B cell (primary cell): Measurements from ENCODE around the gene YWHAE. TPM values are rescaled to one million over a fixed set of nuclear protein-coding genes. Genes with fewer than 3 reads are reported as not detected.

Source experiments
- ATAC-seq: fragments of 200-7000 bp; cut with Tn5 transposase; one replicate; pipeline ENCODE4 v1.10.0; 2021; ENCODE audit warnings: low read depth, mild to moderate bottlenecking, moderate number of reproducible peaks, moderate library complexity
- CTCF ChIA-PET: fragments of 350-600 bp; sonication (Branson Sonifier 250); formaldehyde crosslinking; loops from one replicate; lab custom pipeline; 2021; ENCODE audit warnings: antibody characterized with exemption, inconsistent platforms; lab: Charles Lee
- POLR2A ChIA-PET: fragments of 350-600 bp; sonication (Branson Sonifier 250); formaldehyde crosslinking; loops from one replicate; lab custom pipeline; 2021; ENCODE audit warnings: antibody characterized with exemption; lab: Charles Lee
- DNase-seq: peaks from one replicate; pipeline ENCODE4 v3.0.0; 2013
- H2AFZ ChIP-seq: 2 replicates; pipeline ENCODE4 v1.6.1; 2012; ENCODE audit warnings: mild to moderate bottlenecking, low read depth, low read length; ENCODE audit not compliant: insufficient read depth, poor library complexity, severe bottlenecking
- H3K27ac ChIP-seq, 2 donors: 1 replicate in 1 of 2; 2 replicates in 1 of 2; pipeline ENCODE4 v1.5.1; 2012 to 2013; ENCODE audit warnings: low read length in 2 of 2, mild to moderate bottlenecking in 2 of 2, moderate library complexity in 1 of 2
- H3K27me3 ChIP-seq, 4 experiments: fragments of 200-600 bp in 1 of 4; sonication (generic) in 1 of 4; replicated peaks in 1 of 4; 1 replicate in 2 of 4; 2 replicates in 2 of 4; pipeline versions ENCODE4 v1.6.1 to v1.7.0; 2013 to 2016; ENCODE audit warnings: low read length in 3 of 4, mild to moderate bottlenecking in 2 of 4, mixed read lengths in 1 of 4, moderate library complexity in 1 of 4; ENCODE audit not compliant: insufficient read depth in 4 of 4, control insufficient read depth in 3 of 4; ENCODE audit errors: control extremely low read depth in 1 of 4
- H3K36me3 ChIP-seq, 2 experiments: replicated peaks in 1 of 2; 1 replicate in 1 of 2; 2 replicates in 1 of 2; pipeline versions ENCODE4 v1.6.1 to v1.7.1; 2013; ENCODE audit warnings: low read length in 1 of 2; ENCODE audit not compliant: insufficient read depth in 2 of 2, control insufficient read depth in 1 of 2; ENCODE audit errors: control extremely low read depth in 1 of 2, extremely low read depth in 1 of 2
- H3K4me1 ChIP-seq, 2 donors: fragments of 200-600 bp in 1 of 2; sonication (generic) in 1 of 2; 1 replicate in 1 of 2; 2 replicates in 1 of 2; pipeline versions ENCODE4 v1.5.1 to v1.6.1; 2013 to 2017; ENCODE audit warnings: low read length in 2 of 2; ENCODE audit not compliant: control insufficient read depth in 2 of 2, insufficient read depth in 2 of 2
- H3K4me2 ChIP-seq: replicated peaks from 2 replicates; pipeline ENCODE3; 2012; ENCODE audit warnings: mild to moderate bottlenecking, low read depth, low read length; ENCODE audit not compliant: poor library complexity, severe bottlenecking
- H3K4me3 ChIP-seq, 5 experiments: fragments of 200-600 bp in 1 of 5; sonication (generic) in 1 of 5; 1 replicate in 3 of 5; 2 replicates in 2 of 5; pipeline versions ENCODE4 v1.5.1 to v1.7.0; 2011 to 2016; ENCODE audit warnings: low read length in 4 of 5, mild to moderate bottlenecking in 4 of 5, low read depth in 2 of 5, control low read depth in 1 of 5, moderate library complexity in 1 of 5; ENCODE audit not compliant: insufficient read depth in 1 of 5; ENCODE audit errors: control extremely low read depth in 1 of 5, extremely low read depth in 1 of 5
- H3K79me2 ChIP-seq: fragments of 200-600 bp; sonication (generic); one replicate; pipeline ENCODE4 v1.6.0; 2016; ENCODE audit warnings: low read length; ENCODE audit not compliant: control insufficient read depth, insufficient read depth
- H3K9ac ChIP-seq: fragments of 200-600 bp; sonication (generic); 2 replicates; pipeline ENCODE4 v1.6.1; 2017; ENCODE audit warnings: mild to moderate bottlenecking, low read length, moderate library complexity
- H3K9me3 ChIP-seq, 3 donors: one replicate each; pipeline versions ENCODE4 v1.6.1 to v1.7.1; 2013; ENCODE audit warnings: low read length in 2 of 3; ENCODE audit not compliant: control insufficient read depth in 2 of 3, insufficient read depth in 1 of 3; ENCODE audit errors: control extremely low read depth in 1 of 3
- H4K20me1 ChIP-seq: 2 replicates; pipeline ENCODE4 v1.6.0; 2012; ENCODE audit warnings: mild to moderate bottlenecking, low read length; ENCODE audit not compliant: insufficient read depth, control insufficient read depth, poor library complexity, severe bottlenecking
- H3K27ac Mint-ChIP-seq: one replicate; pipeline ENCODE4 v1.8.0; 2021; ENCODE audit warnings: mixed read lengths
- H3K27me3 Mint-ChIP-seq: one replicate; pipeline ENCODE4 v1.8.0; 2021; ENCODE audit warnings: mixed read lengths
- H3K4me1 Mint-ChIP-seq: one replicate; pipeline ENCODE4 v1.8.0; 2021; ENCODE audit warnings: mixed read lengths
- H3K4me3 Mint-ChIP-seq: one replicate; pipeline ENCODE4 v1.8.0; 2021; ENCODE audit warnings: mixed read lengths
- H3K9me3 Mint-ChIP-seq: one replicate; pipeline ENCODE4 v1.8.0; 2022; ENCODE audit warnings: mixed read lengths; ENCODE audit not compliant: insufficient read depth
- CTCF ChIP-seq: fragments of 200-600 bp; IDR thresholded peaks from one replicate; pipeline ENCODE4 v1.8.0; 2022; ENCODE audit warnings: antibody characterized with exemption, mild to moderate bottlenecking
- EZH2 ChIP-seq: IDR thresholded peaks from 2 replicates; pipeline ENCODE4 v1.6.1; 2012; ENCODE audit warnings: borderline replicate concordance, low read depth, mild to moderate bottlenecking, moderate library complexity, low read length; ENCODE audit not compliant: insufficient read depth, poor library complexity, severe bottlenecking
- WGBS: methylation state at CpG from one replicate; pipeline ENCODE4 v1.1.5; 2013; ENCODE audit warnings: missing lambda C conversion rate; ENCODE audit not compliant: insufficient coverage; 5-methylcytosine and 5-hydroxymethylcytosine counted together
- intact Hi-C: fragments of 100-400 bp; cut with micrococcal nuclease; formaldehyde crosslinking; loops from one replicate; pipeline ENCODE4 v1.10.0; 2022
- polyA plus RNA-seq: library from polyadenylated mRNA; depleted of rRNA; stranded (reverse); fragments of >200 nt; gene quantifications from 2 replicates; pipeline ENCODE4 v1.2.3, GENCODE V29; 2012
- total RNA-seq, 2 donors: library from RNA; stranded (reverse); fragments of 120-200 nt in 1 of 2; gene quantifications; 1 replicate in 1 of 2; 2 replicates in 1 of 2; pipeline versions ENCODE4 v1.2.3 to v1.2.4, GENCODE V29; 2013 to 2022

The YWHAE gene
- total and polyA plus RNA-seq, 2 donors (not counting 1 experiment from before 2014, with no cell fraction given): 54.3 to 149 TPM

- H3K4me3 ChIP-seq: no peak overlapping the region
- H3K27me3 Mint-ChIP-seq: no peaks in the 10 kb centered on the region
- H3K79me2 ChIP-seq: peaks cover 100% of the 10 kb centered on the region
- CTCF ChIA-PET: interaction anchor here (1.6 to 8.6 kb wide), 6 partner anchors 26 to 262 kb away, joined by 3 to 318 read pairs (median 27); partner anchors contain the start of genes INPP5K and SLC43A2
- peak overlapping the region; percentile 46 for H3K27ac Mint-ChIP-seq
- peaks cover 31 to 38% of the 10 kb centered on the region in 2 donors for H3K4me1 ChIP-seq
- DNase-seq: no peak
- no peak for ATAC-seq
- peak overlapping the region in 1 of 2 donors; percentile 7 for H3K27ac ChIP-seq
- intact Hi-C loops: loop anchor here (5.0 kb wide), 1 partner anchor 105 kb away; no protein-coding TSS in a partner anchor
- H3K9me3 ChIP-seq: no peaks in the 10 kb centered on the region
- peaks cover 0 to 29% of the 10 kb centered on the region in 2 experiments for H3K36me3 ChIP-seq
- peaks cover 57% of the 10 kb centered on the region for H3K4me1 Mint-ChIP-seq
- H4K20me1 ChIP-seq: peaks cover 88% of the 10 kb centered on the region
- POLR2A ChIA-PET: interaction anchor here (1.3 kb wide), 1 partner anchor 148 kb away, joined by 3 read pairs; no protein-coding TSS in a partner anchor
- H3K9me3 Mint-ChIP-seq: no peaks in the 10 kb centered on the region
- no peak overlapping the region for H2AFZ ChIP-seq
- no peak overlapping the region for H3K4me2 ChIP-seq
- TF ChIP-seq CTCF (no peak), EZH2 (no peak)
- H3K9ac ChIP-seq: no peak overlapping the region
- no peak overlapping the region for H3K4me3 Mint-ChIP-seq
- no CpG with 5 or more reads among the region's 5 CpGs for WGBS
- H3K27me3 ChIP-seq: no peaks in the 10 kb centered on the region
Observed at GRCh38 chr17:1367351-1367745, 32.7 kb downstream of the YWHAE start.

GRCh38 chr17:1366234-1366633 lies 33.8 kb downstream of the YWHAE start:
- Histone ChIP-seq H4K20me1 (peaks cover 88% of the 10 kb centered on the region), H3K27me3 (no peaks in the 10 kb centered on the region), H3K4me3 (no peak overlapping the region), H2AFZ (no peak overlapping the region), H3K9ac (no peak overlapping the region), H3K4me2 (no peak overlapping the region), H3K9me3 (no peaks in the 10 kb centered on the region), H3K27ac (peak overlapping the region in 1 of 2 donors; percentile 36), H3K36me3 (peaks cover 0 to 21% of the 10 kb centered on the region in 2 experiments), H3K79me2 (peaks cover 99% of the 10 kb centered on the region), H3K4me1 (peaks cover 36 to 46% of the 10 kb centered on the region in 2 donors)
- intact Hi-C loops: loop anchor here (5.0 kb wide), 1 partner anchor 106 kb away; no protein-coding TSS in a partner anchor
- DNase-seq (no peak), ATAC-seq (no peak)
- 90% methylated on average over 5 of the region's 7 CpGs for WGBS
- H3K4me1 Mint-ChIP-seq: peaks cover 55% of the 10 kb centered on the region
- no peaks in the 10 kb centered on the region for H3K9me3 Mint-ChIP-seq
- H3K27me3 Mint-ChIP-seq: no peaks in the 10 kb centered on the region
- ChIA-PET CTCF (interaction anchor here (0.7 to 8.6 kb wide), 23 partner anchors 11 to 283 kb away, joined by 3 to 318 read pairs (median 10); partner anchors contain the start of genes CRK, INPP5K, RILP and SLC43A2), POLR2A (interaction anchor here (1.2 to 3.2 kb wide), 3 partner anchors 34 to 150 kb away, joined by 3 to 17 read pairs (median 10); partner anchors contain the start of genes INPP5K and YWHAE)
- H3K27ac Mint-ChIP-seq: peak overlapping the region; percentile 32
- TF ChIP-seq CTCF (no peak), EZH2 (no peak)
- H3K4me3 Mint-ChIP-seq: no peak overlapping the region
